Endometrial microvascular endothelial cells (primary cell): ENCODE data around the gene ALPI. TPM values are rescaled to one million over a fixed set of nuclear protein-coding genes. Genes with fewer than 3 reads are reported as not detected.

Experiments
- in situ Hi-C: cut with HindIII; loops from 2 replicates; pipeline ENCODE4 v1.10.0; 2017; ENCODE audit warnings: low sequenced_read_pairs, low pct_unique_long_range_greater_than_20kb; ENCODE audit errors: inconsistent ontology term
- total RNA-seq: library from RNA; depleted of rRNA; stranded (reverse); fragments of >200 nt; gene quantifications from one replicate; pipeline ENCODE4 v1.2.3, GENCODE V29; 2015; ENCODE audit errors: inconsistent ontology term

Gene ALPI
- total RNA-seq, 1 donor from 2014 or later = not detected

- in situ Hi-C loops = no loop called here
Measured at GRCh38 chr2:232457121-232458011, 1.4 kb downstream of the ALPI start.

GRCh38 chr2:232458051-232458660 lies 2.2 kb downstream of the ALPI start:
- in situ Hi-C loops = no loop called here

GRCh38 chr2:232458661-232459418 lies 2.9 kb downstream of the ALPI start:
- in situ Hi-C loops = no loop called here

- in situ Hi-C loops = no loop called here
Measured at GRCh38 chr2:232459419-232460035, 3.6 kb downstream of the ALPI start.

GRCh38 chr2:232460171-232460570 lies 4.2 kb downstream of the ALPI start:
- in situ Hi-C loops = no loop called here

GRCh38 chr2:232463701-232464543 lies 8.0 kb downstream of the ALPI start:
- in situ Hi-C loops = no loop called here

GRCh38 chr2:232464544-232464885 lies 8.6 kb downstream of the ALPI start:
- in situ Hi-C loops = no loop called here

GRCh38 chr2:232465061-232465460 lies 9.1 kb downstream of the ALPI start:
- in situ Hi-C loops = no loop called here

- in situ Hi-C loops = no loop called here
Measured at GRCh38 chr2:232466221-232466620, 10.3 kb downstream of the ALPI start.

GRCh38 chr2:232473467-232473890 lies 17.5 kb downstream of the ALPI start:
- in situ Hi-C loops = no loop called here

GRCh38 chr2:232476045-232476444 lies 20.1 kb downstream of the ALPI start:
- in situ Hi-C loops = no loop called here

- in situ Hi-C loops = no loop called here
Measured at GRCh38 chr2:232476791-232477190, 20.8 kb downstream of the ALPI start.

- in situ Hi-C loops = no loop called here
Measured at GRCh38 chr2:232477751-232478510, 22.0 kb downstream of the ALPI start.

- in situ Hi-C loops = no loop called here
Measured at GRCh38 chr2:232478571-232479340, 22.8 kb downstream of the ALPI start.

GRCh38 chr2:232479341-232480200 lies 23.6 kb downstream of the ALPI start:
- in situ Hi-C loops = no loop called here
